Liver (tissue), 3 donors: Measurements from ENCODE around the gene TBRG4.

Experiments used
- CTCF ChIP-seq: fragments of 150-350 bp; IDR thresholded peaks from 2 replicates; pipeline ENCODE4 v1.5.1; 2017; ENCODE audit warnings: improper control_type of control experiment, low read depth, low read length; ENCODE audit not compliant: missing input control
- EGR1 ChIP-seq, 2 donors: IDR thresholded peaks; 2 replicates each; pipeline ENCODE4 v1.6.1; 2016 to 2018; ENCODE audit warnings: antibody characterized with exemption in 2 of 2, low read depth in 2 of 2
- MAX ChIP-seq: IDR thresholded peaks from 2 replicates; pipeline ENCODE4 v1.6.1; 2016; ENCODE audit warnings: antibody characterized with exemption
- REST ChIP-seq: IDR thresholded peaks from 2 replicates; pipeline ENCODE4 v1.6.1; 2016; ENCODE audit warnings: antibody characterized with exemption, mild to moderate bottlenecking
- TF ChIP-seq, protein P1 (sequence below): IDR thresholded peaks from 2 replicates; pipeline ENCODE4 v1.6.1; 2016; ENCODE audit warnings: antibody characterized with exemption
- donor health status: healthy.
- donor health status: healthy.

- TF ChIP-seq CTCF (no peak), EGR1 (IDR thresholded peaks at IDR 0.05; ENCODE audit: low read depth in 2 of 2) (no peak), REST (no peak), MAX (no peak)
- TF ChIP-seq, protein P1, sequence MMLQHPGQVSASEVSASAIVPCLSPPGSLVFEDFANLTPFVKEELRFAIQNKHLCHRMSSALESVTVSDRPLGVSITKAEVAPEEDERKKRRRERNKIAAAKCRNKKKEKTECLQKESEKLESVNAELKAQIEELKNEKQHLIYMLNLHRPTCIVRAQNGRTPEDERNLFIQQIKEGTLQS: no peak
These were observed 32.1 kb upstream of the TBRG4 start for GRCh38 chr7:45143616-45144015.
